ENCODE results near the gene ATR.

DNA sequence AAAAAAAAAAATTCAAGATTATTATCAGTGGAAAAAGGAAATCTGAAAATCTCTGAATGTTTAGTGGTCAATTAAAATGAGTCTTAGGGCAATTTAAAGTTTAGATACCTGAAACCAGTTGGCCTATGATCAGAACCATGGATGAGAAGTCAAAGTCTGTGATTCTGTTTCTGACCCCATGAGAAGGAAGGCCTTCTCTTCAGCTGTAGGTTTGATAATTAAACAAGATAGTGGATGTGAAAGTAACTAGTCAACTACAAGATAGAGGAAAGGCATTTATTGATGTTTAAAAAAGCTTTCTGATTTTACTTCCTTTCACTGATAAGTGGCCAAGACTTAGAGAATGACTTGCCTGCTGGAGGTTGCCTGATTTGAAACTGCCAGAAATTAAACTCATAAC is 26.4 kb upstream of the ATR start:
- no peak for TF ChIP-seq BACH1 (IDR thresholded peaks at IDR 0.05; ENCODE audit: borderline replicate concordance)
- TF ChIP-seq PAX5 (IDR thresholded peaks at IDR 0.05; ENCODE audit: borderline replicate concordance, low read depth, low read length), result no peak
- TF ChIP-seq IKZF1 (conservative IDR thresholded peaks at IDR 0.05), result no peak
- TF ChIP-seq, protein P1, sequence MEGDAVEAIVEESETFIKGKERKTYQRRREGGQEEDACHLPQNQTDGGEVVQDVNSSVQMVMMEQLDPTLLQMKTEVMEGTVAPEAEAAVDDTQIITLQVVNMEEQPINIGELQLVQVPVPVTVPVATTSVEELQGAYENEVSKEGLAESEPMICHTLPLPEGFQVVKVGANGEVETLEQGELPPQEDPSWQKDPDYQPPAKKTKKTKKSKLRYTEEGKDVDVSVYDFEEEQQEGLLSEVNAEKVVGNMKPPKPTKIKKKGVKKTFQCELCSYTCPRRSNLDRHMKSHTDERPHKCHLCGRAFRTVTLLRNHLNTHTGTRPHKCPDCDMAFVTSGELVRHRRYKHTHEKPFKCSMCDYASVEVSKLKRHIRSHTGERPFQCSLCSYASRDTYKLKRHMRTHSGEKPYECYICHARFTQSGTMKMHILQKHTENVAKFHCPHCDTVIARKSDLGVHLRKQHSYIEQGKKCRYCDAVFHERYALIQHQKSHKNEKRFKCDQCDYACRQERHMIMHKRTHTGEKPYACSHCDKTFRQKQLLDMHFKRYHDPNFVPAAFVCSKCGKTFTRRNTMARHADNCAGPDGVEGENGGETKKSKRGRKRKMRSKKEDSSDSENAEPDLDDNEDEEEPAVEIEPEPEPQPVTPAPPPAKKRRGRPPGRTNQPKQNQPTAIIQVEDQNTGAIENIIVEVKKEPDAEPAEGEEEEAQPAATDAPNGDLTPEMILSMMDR (IDR thresholded peaks at IDR 0.05 in 2 of 3, conservative IDR thresholded peaks at IDR 0.05 in 1 of 3; ENCODE audit: control insufficient read depth in 2 of 3, extremely low read depth in 1 of 3, insufficient read depth in 1 of 3, low read depth in 3 of 3, low read length in 3 of 3), result no peak
- TF ChIP-seq HDAC2 (IDR thresholded peaks at IDR 0.05), result no peak
- no peak for TF ChIP-seq ZBED1 (IDR thresholded peaks at IDR 0.05; ENCODE audit: borderline replicate concordance)
- no peak for TF ChIP-seq POLR2A (IDR thresholded peaks at IDR 0.05; ENCODE audit: low read depth, low read length)
- TF ChIP-seq, protein P2, sequence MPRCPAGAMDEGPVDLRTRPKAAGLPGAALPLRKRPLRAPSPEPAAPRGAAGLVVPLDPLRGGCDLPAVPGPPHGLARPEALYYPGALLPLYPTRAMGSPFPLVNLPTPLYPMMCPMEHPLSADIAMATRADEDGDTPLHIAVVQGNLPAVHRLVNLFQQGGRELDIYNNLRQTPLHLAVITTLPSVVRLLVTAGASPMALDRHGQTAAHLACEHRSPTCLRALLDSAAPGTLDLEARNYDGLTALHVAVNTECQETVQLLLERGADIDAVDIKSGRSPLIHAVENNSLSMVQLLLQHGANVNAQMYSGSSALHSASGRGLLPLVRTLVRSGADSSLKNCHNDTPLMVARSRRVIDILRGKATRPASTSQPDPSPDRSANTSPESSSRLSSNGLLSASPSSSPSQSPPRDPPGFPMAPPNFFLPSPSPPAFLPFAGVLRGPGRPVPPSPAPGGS (IDR thresholded peaks at IDR 0.05; ENCODE audit: borderline replicate concordance, insufficient read depth, low read depth, low read length, poor library complexity, severe bottlenecking), result no peak
- TF ChIP-seq, protein P3, sequence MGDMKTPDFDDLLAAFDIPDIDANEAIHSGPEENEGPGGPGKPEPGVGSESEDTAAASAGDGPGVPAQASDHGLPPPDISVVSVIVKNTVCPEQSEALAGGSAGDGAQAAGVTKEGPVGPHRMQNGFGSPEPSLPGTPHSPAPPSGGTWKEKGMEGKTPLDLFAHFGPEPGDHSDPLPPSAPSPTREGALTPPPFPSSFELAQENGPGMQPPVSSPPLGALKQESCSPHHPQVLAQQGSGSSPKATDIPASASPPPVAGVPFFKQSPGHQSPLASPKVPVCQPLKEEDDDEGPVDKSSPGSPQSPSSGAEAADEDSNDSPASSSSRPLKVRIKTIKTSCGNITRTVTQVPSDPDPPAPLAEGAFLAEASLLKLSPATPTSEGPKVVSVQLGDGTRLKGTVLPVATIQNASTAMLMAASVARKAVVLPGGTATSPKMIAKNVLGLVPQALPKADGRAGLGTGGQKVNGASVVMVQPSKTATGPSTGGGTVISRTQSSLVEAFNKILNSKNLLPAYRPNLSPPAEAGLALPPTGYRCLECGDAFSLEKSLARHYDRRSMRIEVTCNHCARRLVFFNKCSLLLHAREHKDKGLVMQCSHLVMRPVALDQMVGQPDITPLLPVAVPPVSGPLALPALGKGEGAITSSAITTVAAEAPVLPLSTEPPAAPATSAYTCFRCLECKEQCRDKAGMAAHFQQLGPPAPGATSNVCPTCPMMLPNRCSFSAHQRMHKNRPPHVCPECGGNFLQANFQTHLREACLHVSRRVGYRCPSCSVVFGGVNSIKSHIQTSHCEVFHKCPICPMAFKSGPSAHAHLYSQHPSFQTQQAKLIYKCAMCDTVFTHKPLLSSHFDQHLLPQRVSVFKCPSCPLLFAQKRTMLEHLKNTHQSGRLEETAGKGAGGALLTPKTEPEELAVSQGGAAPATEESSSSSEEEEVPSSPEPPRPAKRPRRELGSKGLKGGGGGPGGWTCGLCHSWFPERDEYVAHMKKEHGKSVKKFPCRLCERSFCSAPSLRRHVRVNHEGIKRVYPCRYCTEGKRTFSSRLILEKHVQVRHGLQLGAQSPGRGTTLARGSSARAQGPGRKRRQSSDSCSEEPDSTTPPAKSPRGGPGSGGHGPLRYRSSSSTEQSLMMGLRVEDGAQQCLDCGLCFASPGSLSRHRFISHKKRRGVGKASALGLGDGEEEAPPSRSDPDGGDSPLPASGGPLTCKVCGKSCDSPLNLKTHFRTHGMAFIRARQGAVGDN (IDR thresholded peaks at IDR 0.05), result no peak
- TF ChIP-seq RB1 (IDR thresholded peaks at IDR 0.05; ENCODE audit: borderline replicate concordance), result no peak
